Lung (tissue), 12 donors: ENCODE data around the gene ATP8B4. TPM values are rescaled to one million over a fixed set of nuclear protein-coding genes. Genes with fewer than 3 reads are reported as not detected.

Experiments used
- ATAC-seq: fragments of 200-7000 bp; cut with Tn5 transposase; one replicate; pipeline ENCODE4 v1.9.1; 2020; ENCODE audit warnings: moderate number of reproducible peaks; ENCODE audit not compliant: insufficient read depth, low FRiP score
- DNase-seq, 3 donors: peaks; one replicate each; pipeline ENCODE4 v3.0.0-alpha.2; 2013 to 2017
- H3K27ac ChIP-seq, 2 donors: one replicate each; pipeline ENCODE4 v1.5.1; 2013; ENCODE audit warnings: mild to moderate bottlenecking in 2 of 2, moderate library complexity in 2 of 2, control low read depth in 1 of 2, inconsistent platforms in 1 of 2, low read depth in 1 of 2, low read length in 1 of 2
- H3K27me3 ChIP-seq, 3 donors: one replicate each; pipeline ENCODE4 v1.5.1; 2013; ENCODE audit warnings: low read length in 2 of 3; ENCODE audit not compliant: control insufficient read depth in 3 of 3, insufficient read depth in 3 of 3
- H3K36me3 ChIP-seq, 4 donors: one replicate each; pipeline ENCODE4 v1.5.1; 2013; ENCODE audit warnings: low read length in 4 of 4, mild to moderate bottlenecking in 1 of 4, moderate library complexity in 1 of 4; ENCODE audit not compliant: control insufficient read depth in 4 of 4, insufficient read depth in 4 of 4
- H3K4me1 ChIP-seq, 5 donors: one replicate each; pipeline ENCODE4 v1.5.1; 2013; ENCODE audit warnings: low read length in 5 of 5, mild to moderate bottlenecking in 2 of 5, moderate library complexity in 1 of 5; ENCODE audit not compliant: control insufficient read depth in 5 of 5, insufficient read depth in 5 of 5
- H3K4me3 ChIP-seq: one replicate; pipeline ENCODE4 v1.5.1; 2013; ENCODE audit warnings: mild to moderate bottlenecking, control low read depth, moderate library complexity
- H3K9ac ChIP-seq, 2 donors: one replicate each; pipeline ENCODE4 v1.5.1; 2013; ENCODE audit warnings: low read length in 2 of 2, control low read depth in 1 of 2; ENCODE audit not compliant: insufficient read depth in 1 of 2
- H3K9me3 ChIP-seq, 4 donors: one replicate each; pipeline ENCODE4 v1.5.1; 2013; ENCODE audit warnings: low read length in 3 of 4, mild to moderate bottlenecking in 1 of 4, moderate library complexity in 1 of 4; ENCODE audit not compliant: control insufficient read depth in 4 of 4, insufficient read depth in 3 of 4
- CTCF ChIP-seq: IDR thresholded peaks from 2 replicates; pipeline ENCODE4 v1.5.1; 2012; ENCODE audit warnings: mild to moderate bottlenecking; ENCODE audit errors: control extremely low read depth, extremely low read depth
- WGBS, 2 donors: extraction: QIAGEN DNeasy Blood & Tissue Kit; methylation state at CpG; one replicate each; pipeline ENCODE4 v1.1.7; 2013; 5-methylcytosine and 5-hydroxymethylcytosine counted together
- polyA plus RNA-seq, 2 donors: library from polyadenylated mRNA; stranded (reverse); fragments of 200-250 nt; gene quantifications; one replicate each; pipeline ENCODE4 v1.2.1, GENCODE V29; 2013
- total RNA-seq, 2 donors: library from RNA; depleted of rRNA in 1 of 2; stranded (reverse); fragments of >200 nt in 1 of 2; gene quantifications; one replicate each; pipeline ENCODE4 v1.2.1, GENCODE V29; 2014 to 2021
- donor health status: control.
- donor health status: control.
- donor health status: Bipolar disorder and iron deficiency.
- donor health status: healthy.
- donor health status: DM: yes; HTN: yes; CAD: no.

ATP8B4 gene
- total and polyA plus RNA-seq, 4 donors, result 1.6 to 23.1 (median 3.3) TPM

GRCh38 chr15:50051811-50052419, 67.1 kb downstream of the ATP8B4 start:
- no peaks in the 10 kb centered on the region for H3K27me3 ChIP-seq
- no peak overlapping the region for H3K4me3 ChIP-seq
- H3K4me1 ChIP-seq, result peaks cover 0 to 11% (median 0%) of the 10 kb centered on the region in 5 donors
- peak; percentile 68 to 91 (median 87) for DNase-seq
- no peaks in the 10 kb centered on the region for H3K36me3 ChIP-seq
- peak; percentile 43 for TF ChIP-seq CTCF
- no peaks in the 10 kb centered on the region for H3K9me3 ChIP-seq
- WGBS, 2 donors, result 49 to 55% methylated on average over 3 of the region's 3 CpGs
- peak; percentile 35 for ATAC-seq
- H3K9ac ChIP-seq, result no peak overlapping the region
- no peak overlapping the region for H3K27ac ChIP-seq

GRCh38 chr15:50050986-50051743, 67.9 kb downstream of the ATP8B4 start:
- Histone ChIP-seq H3K4me3 (no peak overlapping the region), H3K27ac (no peak overlapping the region), H3K9me3 (no peaks in the 10 kb centered on the region), H3K9ac (no peak overlapping the region), H3K27me3 (no peaks in the 10 kb centered on the region), H3K4me1 (peaks cover 0 to 11% (median 0%) of the 10 kb centered on the region in 5 donors), H3K36me3 (no peaks in the 10 kb centered on the region)
- ATAC-seq (no peak), DNase-seq (no peak)
- no peak for TF ChIP-seq CTCF
- WGBS, 2 donors, result 73 to 77% methylated on average over 5 of the region's 5 CpGs

GRCh38 chr15:50049871-50050270, 69.2 kb downstream of the ATP8B4 start:
- no peak for TF ChIP-seq CTCF
- no peak for DNase-seq
- no peak overlapping the region for H3K27ac ChIP-seq
- H3K36me3 ChIP-seq, result no peaks in the 10 kb centered on the region
- no peak for ATAC-seq
- H3K9me3 ChIP-seq, result no peaks in the 10 kb centered on the region
- no peaks in the 10 kb centered on the region for H3K27me3 ChIP-seq
- no peak overlapping the region for H3K4me3 ChIP-seq
- H3K4me1 ChIP-seq, result peaks cover 0 to 6% (median 0%) of the 10 kb centered on the region in 5 donors
- no peak overlapping the region for H3K9ac ChIP-seq
